Aorta (tissue), 5 donors: ENCODE measurements around the gene PCSK6. TPM values are rescaled to one million over a fixed set of nuclear protein-coding genes. Genes with fewer than 3 reads are reported as not detected.

Experiments used
- ATAC-seq: fragments of 200-7000 bp; cut with Tn5 transposase; one replicate; pipeline ENCODE4 v1.9.1; 2022; ENCODE audit warnings: moderate library complexity; ENCODE audit not compliant: low FRiP score
- DNase-seq, 2 donors: peaks; one replicate each; pipeline ENCODE4 v3.0.0-alpha.2; 2020
- H3K27ac ChIP-seq, 2 donors: one replicate each; pipeline ENCODE4 v1.5.1; 2013; ENCODE audit warnings: low read length in 2 of 2, mild to moderate bottlenecking in 2 of 2, moderate library complexity in 2 of 2, control low read depth in 1 of 2, inconsistent platforms in 1 of 2, low read depth in 1 of 2
- H3K27me3 ChIP-seq, 2 donors: one replicate each; pipeline ENCODE4 v1.6.1; 2013; ENCODE audit warnings: control low read depth in 1 of 2, low read length in 1 of 2, mild to moderate bottlenecking in 1 of 2, moderate library complexity in 1 of 2; ENCODE audit not compliant: insufficient read depth in 2 of 2, control insufficient read depth in 1 of 2
- H3K36me3 ChIP-seq, 2 donors: one replicate each; pipeline ENCODE4 v1.6.1; 2013; ENCODE audit warnings: control low read depth in 1 of 2, low read length in 1 of 2, mild to moderate bottlenecking in 1 of 2; ENCODE audit not compliant: insufficient read depth in 2 of 2, control insufficient read depth in 1 of 2
- H3K4me1 ChIP-seq, 2 donors: one replicate each; pipeline ENCODE4 v1.6.1; 2013; ENCODE audit warnings: low read length in 2 of 2, control low read depth in 1 of 2, mild to moderate bottlenecking in 1 of 2, moderate library complexity in 1 of 2; ENCODE audit not compliant: insufficient read depth in 2 of 2, control insufficient read depth in 1 of 2
- H3K4me3 ChIP-seq, 2 donors: one replicate each; pipeline ENCODE4 v1.5.1; 2013; ENCODE audit warnings: low read length in 2 of 2, control low read depth in 1 of 2, mild to moderate bottlenecking in 1 of 2
- H3K9me3 ChIP-seq: one replicate; pipeline ENCODE4 v1.6.1; 2013; ENCODE audit warnings: mild to moderate bottlenecking, low read length; ENCODE audit not compliant: control insufficient read depth
- WGBS, 2 donors: extraction: QIAGEN DNeasy Blood & Tissue Kit; methylation state at CpG; one replicate each; pipeline ENCODE4 v1.1.7; 2013; 5-methylcytosine and 5-hydroxymethylcytosine counted together
- intact Hi-C, 2 donors: fragments of 100-400 bp; cut with DNase I; formaldehyde crosslinking; loops; one replicate each; pipeline versions ENCODE4 v1.14.2 to v1.15.0; 2022
- polyA plus RNA-seq, 2 donors: library from polyadenylated mRNA; stranded (reverse); fragments of 200-250 nt; gene quantifications; one replicate each; pipeline ENCODE4 v1.2.3, GENCODE V29; 2013
- total RNA-seq, 2 donors: library from RNA; stranded (reverse); fragmentation: NEBNext Ultra II Directional; extraction: Animal tissue kit (Norgen Biotek cat#: 25700); gene quantifications; one replicate each; pipeline ENCODE4 v1.2.1, GENCODE V29; 2021
- donor health status: healthy with polysubstance abuse.
- donor health status: Bipolar disorder and iron deficiency.
- donor health status: DM: no; HTN: no; CAD: no.
- donor health status: DM: no; HTN: no; CAD: no.
- donor health status: DM: yes; HTN: yes; CAD: no.

PCSK6 gene
- total and polyA plus RNA-seq, 4 donors = 1.6 to 11.2 (median 5.0) TPM; not detected in 1

DNA sequence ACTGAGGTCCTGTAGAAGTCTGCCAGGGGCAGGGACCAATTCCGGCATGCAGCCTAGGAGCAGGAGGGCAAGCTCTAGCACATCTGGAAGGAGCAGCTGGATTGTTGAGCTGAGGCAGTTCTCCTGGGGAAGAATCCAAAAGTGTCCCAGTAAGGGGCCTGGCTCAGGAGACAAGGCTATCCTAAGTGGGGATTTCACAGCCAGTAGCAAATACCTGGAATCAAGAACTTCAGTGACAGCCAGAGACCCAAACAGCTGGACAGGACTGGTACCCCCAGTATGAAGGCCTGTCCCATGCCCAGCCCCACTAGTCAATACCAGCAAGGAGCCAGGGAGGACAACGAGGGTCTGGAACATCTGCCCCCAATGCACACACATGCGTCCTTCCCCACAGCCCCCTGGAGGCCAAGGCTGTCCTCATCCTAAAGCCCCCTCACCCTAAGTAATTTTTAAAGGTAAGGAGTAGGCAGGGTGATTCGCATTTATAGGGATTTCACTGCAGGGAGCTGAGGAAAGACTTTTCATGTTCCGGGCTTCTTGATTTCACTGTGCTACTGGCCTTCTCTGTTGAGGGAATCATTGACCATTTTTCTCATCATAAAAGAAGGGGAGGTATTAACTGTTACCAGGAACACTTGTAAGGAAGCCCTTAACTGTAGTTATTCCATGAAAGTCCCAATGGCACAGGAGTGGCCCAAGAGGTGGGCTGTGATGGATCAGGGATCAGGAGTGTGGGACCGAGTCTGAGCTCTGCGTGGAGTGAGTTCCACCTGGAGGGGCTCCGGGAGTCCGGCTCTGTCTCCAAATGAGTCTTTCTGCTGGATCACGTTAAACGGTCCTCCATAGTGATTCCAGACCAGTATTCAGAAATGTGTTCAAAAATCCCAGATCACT lies 235.1 kb downstream of the PCSK6 start:
- no peak overlapping the region for H3K4me3 ChIP-seq
- H3K4me1 ChIP-seq = peaks cover 0 to 2% of the 10 kb centered on the region in 2 donors
- 91 to 94% methylated on average over 11 of the region's 11 CpGs for WGBS, 2 donors
- H3K27me3 ChIP-seq = no peaks in the 10 kb centered on the region
- H3K27ac ChIP-seq = no peak overlapping the region
- no peaks in the 10 kb centered on the region for H3K9me3 ChIP-seq
- ATAC-seq (no peak), DNase-seq (no peak)
- no peaks in the 10 kb centered on the region for H3K36me3 ChIP-seq
- intact Hi-C loops = loop anchor here (5.0 to 10.0 kb wide), 4 partner anchors 57 to 340 kb away; partner anchors contain the start of gene LRRK1 (in 1 of the 2)

Other genes with a start within 250 kb of the PCSK6 start
- 10 to 100 TPM; 65.4 to 78.4 TPM for gene CHSY1, start 237.7 kb downstream of the PCSK6 start, total RNA-seq
- gene CHSY1, start 237.7 kb downstream of the PCSK6 start, polyA plus RNA-seq = 10 to 100 TPM; 10.8 to 34.2 TPM
- gene SELENOS, start 212.2 kb downstream of the PCSK6 start, total RNA-seq = 10 to 100 TPM; 69.0 to 74.3 TPM
- gene SELENOS, start 212.2 kb downstream of the PCSK6 start, polyA plus RNA-seq = 100 to 1,000 TPM; 115 to 123 TPM
- 10 to 100 TPM; 46.4 to 49.2 TPM for gene SNRPA1, start 194.5 kb downstream of the PCSK6 start, total RNA-seq
- 10 to 100 TPM; 37.6 to 54.1 TPM for gene SNRPA1, start 194.5 kb downstream of the PCSK6 start, polyA plus RNA-seq
- gene TM2D3, start 162.7 kb upstream of the PCSK6 start, total RNA-seq = 10 to 100 TPM; 50.8 to 54.6 TPM
- 10 to 100 TPM; 26.8 to 64.1 TPM for gene TM2D3, start 162.7 kb upstream of the PCSK6 start, polyA plus RNA-seq
- gene TARS3, start 234.8 kb upstream of the PCSK6 start, total RNA-seq = 10 to 100 TPM; 12.8 to 20.6 TPM
- 10 to 100 TPM in 1 of 2 donors, 1 to 10 TPM in 1; 2.8 to 13.6 TPM for gene TARS3, start 234.8 kb upstream of the PCSK6 start, polyA plus RNA-seq